Measurements from ENCODE around the gene LTBP2.

GRCh38 chr14:74480046-74480445 is 132.0 kb downstream of the LTBP2 start:
- TF ChIP-seq CREB1 (IDR thresholded peaks at IDR 0.05; ENCODE audit: low read depth) = no peak
- TF ChIP-seq, protein P1, sequence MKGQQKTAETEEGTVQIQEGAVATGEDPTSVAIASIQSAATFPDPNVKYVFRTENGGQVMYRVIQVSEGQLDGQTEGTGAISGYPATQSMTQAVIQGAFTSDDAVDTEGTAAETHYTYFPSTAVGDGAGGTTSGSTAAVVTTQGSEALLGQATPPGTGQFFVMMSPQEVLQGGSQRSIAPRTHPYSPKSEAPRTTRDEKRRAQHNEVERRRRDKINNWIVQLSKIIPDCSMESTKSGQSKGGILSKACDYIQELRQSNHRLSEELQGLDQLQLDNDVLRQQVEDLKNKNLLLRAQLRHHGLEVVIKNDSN (IDR thresholded peaks at IDR 0.05) = no peak
- TF ChIP-seq TEAD4 (IDR thresholded peaks at IDR 0.05) = no peak
- TF ChIP-seq YY1 (IDR thresholded peaks at IDR 0.05; ENCODE audit: low read depth) = no peak
- TF ChIP-seq FOXM1 (IDR thresholded peaks at IDR 0.05; ENCODE audit: borderline replicate concordance, low read depth) = no peak
- TF ChIP-seq EP300 (IDR thresholded peaks at IDR 0.05; ENCODE audit: borderline replicate concordance) = no peak
- no peak for TF ChIP-seq CEBPB (IDR thresholded peaks at IDR 0.05)
